ENCODE results near the gene PSMD11. TPM values are rescaled to one million over a fixed set of nuclear protein-coding genes. Genes with fewer than 3 reads are reported as not detected.

Gene PSMD11
- total and polyA plus RNA-seq, 2 of the 8 experiments (the other 6 are each of a cell fraction or from before 2014, with no cell fraction given), result 68.4 to 171 TPM

- H3K4ac ChIP-seq (replicated peaks; ENCODE audit: insufficient read length, low read depth, low read length), result no peak overlapping the region
Measured at GRCh38 chr17:32396343-32396742, 48.0 kb upstream of the PSMD11 start.

More at GRCh38 chr17:32396343-32396742, 48.0 kb upstream of the PSMD11 start:
- DNase-seq (ENCODE audit: low read depth in 1 of 2, low spot score in 2 of 2) (no peak), FAIRE-seq (no peak)
- H3K4me1 ChIP-seq (replicated peaks in 1 of 4; ENCODE audit: control insufficient read depth in 3 of 4, insufficient read depth in 4 of 4, low read length in 3 of 4), result no peaks in the 10 kb centered on the region
- H3K23ac ChIP-seq (ENCODE audit: insufficient read length), result no peak overlapping the region
- H3K36me3 ChIP-seq (ENCODE audit: control insufficient read depth in 2 of 4, insufficient read depth in 4 of 4, low read length in 3 of 4), result no peaks in the 10 kb centered on the region
- no peak overlapping the region for H2BK15ac ChIP-seq (ENCODE audit: low read length)
- no peak overlapping the region for H2AK5ac ChIP-seq (ENCODE audit: low read depth, low read length)
- no peaks in the 10 kb centered on the region for H4K20me1 ChIP-seq (replicated peaks in 1 of 2; ENCODE audit: control insufficient read depth in 1 of 2, insufficient read depth in 2 of 2, low read length in 2 of 2)
- no peaks in the 10 kb centered on the region for H3K27me3 ChIP-seq (replicated peaks in 1 of 4; ENCODE audit: control insufficient read depth in 3 of 4, extremely low read depth in 1 of 4, insufficient read depth in 3 of 4, low read length in 3 of 4)
- no peak overlapping the region for H3K9ac ChIP-seq (replicated peaks in 1 of 4; ENCODE audit: extremely low read depth in 1 of 4, low read depth in 3 of 4, low read length in 3 of 4)
- no peaks in the 10 kb centered on the region for H3K9me3 ChIP-seq (ENCODE audit: insufficient read depth in 2 of 2, low read depth in 1 of 2, low read length in 1 of 2)
- H4K91ac ChIP-seq (replicated peaks; ENCODE audit: insufficient read length, low read length), result no peak overlapping the region
- TF ChIP-seq HDAC2 (IDR thresholded peaks at IDR 0.05; ENCODE audit: borderline replicate concordance in 1 of 2, low read depth in 2 of 2, low read length in 2 of 2) (no peak), TEAD4 (IDR thresholded peaks at IDR 0.05; ENCODE audit: low read depth, low read length) (no peak), TCF12 (IDR thresholded peaks at IDR 0.05; ENCODE audit: low read depth, low read length) (no peak), ZNF274 (IDR thresholded peaks at IDR 0.05; ENCODE audit: borderline replicate concordance, extremely low read depth, low read length) (no peak), RFX5 (IDR thresholded peaks at IDR 0.05; ENCODE audit: borderline replicate concordance, low read depth, low read length) (no peak), NANOG (IDR thresholded peaks at IDR 0.05; ENCODE audit: insufficient read depth, low read depth, low read length, poor library complexity, severe bottlenecking) (no peak), RAD21 (IDR thresholded peaks at IDR 0.05 in 1 of 2, conservative IDR thresholded peaks at IDR 0.05 in 1 of 2; ENCODE audit: low read depth in 2 of 2, low read length in 2 of 2) (no peak), JUND (IDR thresholded peaks at IDR 0.05; ENCODE audit: low read length) (no peak), FOSL1 (IDR thresholded peaks at IDR 0.05; ENCODE audit: insufficient read depth, low read depth, low read length) (no peak), SIX5 (IDR thresholded peaks at IDR 0.05; ENCODE audit: low read depth, low read length) (no peak), SIN3A (conservative IDR thresholded peaks at IDR 0.05 in 1 of 2, IDR thresholded peaks at IDR 0.05 in 1 of 2; ENCODE audit: low read depth in 1 of 2, low read length in 2 of 2) (no peak), SP2 (IDR thresholded peaks at IDR 0.05; ENCODE audit: low read length) (no peak), JUN (IDR thresholded peaks at IDR 0.05; ENCODE audit: low read depth, low read length) (no peak), NRF1 (IDR thresholded peaks at IDR 0.05; ENCODE audit: low read depth, low read length) (no peak), POLR2A (IDR thresholded peaks at IDR 0.05; ENCODE audit: control extremely low read depth in 1 of 2, low read depth in 2 of 2, low read length in 2 of 2) (no peak)
- H3K4me2 ChIP-seq (ENCODE audit: insufficient read depth in 1 of 2, low read depth in 2 of 2, low read length in 2 of 2), result no peak overlapping the region
- H4K8ac ChIP-seq (ENCODE audit: extremely low read depth, insufficient read depth, low read length), result no peak overlapping the region
- no peak overlapping the region for H3K14ac ChIP-seq (ENCODE audit: insufficient read length)
- CTCF ChIA-PET (ENCODE audit: partially characterized antibody), result interaction anchor here (0.6 to 1.2 kb wide), 2 partner anchors 9 to 37 kb away, joined by 3 read pairs; no protein-coding TSS in a partner anchor
- POLR2A ChIA-PET (ENCODE audit: partially characterized antibody), result interaction anchor here (1.0 to 1.6 kb wide), 3 partner anchors 10 to 18 kb away, joined by 3 to 9 read pairs (median 4); no protein-coding TSS in a partner anchor
- H2BK20ac ChIP-seq (ENCODE audit: low read length), result no peak overlapping the region
- H3K79me1 ChIP-seq (ENCODE audit: low read depth, low read length), result no peaks in the 10 kb centered on the region
- H3K23me2 ChIP-seq (ENCODE audit: low read depth, low read length), result no peaks in the 10 kb centered on the region
- H3K27ac ChIP-seq (ENCODE audit: low read depth, low read length), result no peak overlapping the region
- WGBS, 2 experiments (ENCODE audit: extremely low coverage in 1 of 2, insufficient coverage in 1 of 2, insufficient read length in 1 of 2, insufficient replicate concordance in 2 of 2, low coverage in 1 of 2, low lambda C conversion rate in 2 of 2, missing lambda C conversion rate in 1 of 2), result 96% methylated on average over 5 of the region's 5 CpGs; no CpG with 5 or more reads in 1 of the 2 experiments
- H3K79me2 ChIP-seq (ENCODE audit: control insufficient read depth in 1 of 2, insufficient read depth in 2 of 2, low read length in 2 of 2), result no peaks in the 10 kb centered on the region
- H3K4me3 ChIP-seq (ENCODE audit: extremely low read depth in 1 of 4, insufficient read depth in 2 of 4, low read depth in 3 of 4, low read length in 4 of 4), result no peak overlapping the region
- H2BK12ac ChIP-seq (ENCODE audit: low read depth, low read length), result no peak overlapping the region
- H2BK120ac ChIP-seq (replicated peaks; ENCODE audit: low read depth, low read length), result no peak overlapping the region
- H2BK5ac ChIP-seq (ENCODE audit: low read depth, low read length), result no peak overlapping the region
- H4K5ac ChIP-seq (ENCODE audit: insufficient read length, low read depth, low read length), result no peak overlapping the region
- no peak overlapping the region for H3K18ac ChIP-seq (ENCODE audit: extremely low read depth, low read length)
- no peak overlapping the region for H2AFZ ChIP-seq (ENCODE audit: low read length)
- H3K56ac ChIP-seq (replicated peaks; ENCODE audit: insufficient read length, low read depth, low read length), result no peak overlapping the region
